WTC11 (cell line): ENCODE results near the gene CACNG4. TPM values are rescaled to one million over a fixed set of nuclear protein-coding genes. Genes with fewer than 3 reads are reported as not detected.

Experiments used
- ATAC-seq: fragments of 200-7000 bp; cut with Tn5 transposase; 2 replicates; pipeline ENCODE4 v1.10.0; 2021; ENCODE audit warnings: mild to moderate bottlenecking, moderate library complexity
- CTCF ChIA-PET: fragments of 300-600 bp; sonication (Branson Sonifier 250); formaldehyde crosslinking; loops from one replicate; lab custom pipeline; 2021; ENCODE audit warnings: antibody characterized with exemption; lab: Charles Lee
- POLR2A ChIA-PET: fragments of 350-600 bp; sonication (Branson Sonifier 250); formaldehyde crosslinking; loops from one replicate; lab custom pipeline; 2021; ENCODE audit warnings: antibody characterized with exemption; lab: Charles Lee
- DNase-seq: peaks from one replicate; pipeline ENCODE4 v3.0.0; 2021; ENCODE audit warnings: low spot score
- H3K27ac Mint-ChIP-seq: 2 replicates; pipeline ENCODE4 v1.8.0; 2021; ENCODE audit warnings: mixed read lengths
- H3K27me3 Mint-ChIP-seq: 2 replicates; pipeline ENCODE4 v1.8.0; 2021; ENCODE audit warnings: low read depth, mild to moderate bottlenecking, moderate library complexity, mixed read lengths
- H3K36me3 Mint-ChIP-seq: 2 replicates; pipeline ENCODE4 v1.8.0; 2021; ENCODE audit warnings: mixed read lengths
- H3K4me1 Mint-ChIP-seq: 2 replicates; pipeline ENCODE4 v1.8.0; 2022; ENCODE audit warnings: mixed read lengths
- H3K4me3 Mint-ChIP-seq: 2 replicates; pipeline ENCODE4 v1.8.0; 2021; ENCODE audit warnings: mild to moderate bottlenecking, moderate library complexity, mixed read lengths
- H3K9me3 Mint-ChIP-seq: 2 replicates; pipeline ENCODE4 v1.8.0; 2021; ENCODE audit warnings: mixed read lengths
- AR ChIP-seq: fragments of 250-450 bp; sonication (Bioruptor Pico); IDR thresholded peaks from 2 replicates; pipeline ENCODE4 v1.9.0; 2021; ENCODE audit warnings: mild to moderate bottlenecking
- CREB1 ChIP-seq: sonication (generic); formaldehyde crosslinking; IDR thresholded peaks from 2 replicates; pipeline ENCODE4 v1.8.0; 2023; ENCODE audit warnings: mild to moderate bottlenecking, missing genetic modification reagents
- CREM ChIP-seq: sonication (generic); formaldehyde crosslinking; IDR thresholded peaks from 2 replicates; pipeline ENCODE4 v1.8.1; 2022; ENCODE audit warnings: mild to moderate bottlenecking, missing genetic modification reagents, moderate library complexity
- EMX1 ChIP-seq: fragments of 250-450 bp; sonication (Bioruptor Pico); IDR thresholded peaks from 2 replicates; pipeline ENCODE4 v1.8.0; 2021; ENCODE audit warnings: mild to moderate bottlenecking
- FOXK1 ChIP-seq: sonication (generic); formaldehyde crosslinking; IDR thresholded peaks from 2 replicates; pipeline ENCODE4 v1.8.0; 2022; ENCODE audit warnings: mild to moderate bottlenecking, moderate library complexity, missing genetic modification reagents
- JAZF1 ChIP-seq: fragments of 250-450 bp; sonication (Bioruptor Pico); IDR thresholded peaks from 2 replicates; pipeline ENCODE4 v1.9.0; 2021; ENCODE audit warnings: moderate library complexity, mild to moderate bottlenecking, inconsistent platforms
- NFATC4 ChIP-seq: fragments of 250-450 bp; sonication (Bioruptor Pico); IDR thresholded peaks from 2 replicates; pipeline ENCODE4 v1.9.0; 2021; ENCODE audit warnings: mild to moderate bottlenecking
- NR1H2 ChIP-seq: sonication (generic); formaldehyde crosslinking; IDR thresholded peaks from 2 replicates; pipeline ENCODE4 v1.9.0; 2021; ENCODE audit warnings: mild to moderate bottlenecking, moderate library complexity, missing genetic modification reagents
- PRRX2 ChIP-seq: fragments of 250-450 bp; sonication (Bioruptor Pico); IDR thresholded peaks from 2 replicates; pipeline ENCODE4 v1.8.0; 2021; ENCODE audit warnings: mild to moderate bottlenecking
- RELA ChIP-seq: sonication (generic); formaldehyde crosslinking; IDR thresholded peaks from 2 replicates; pipeline ENCODE4 v1.8.1; 2022; ENCODE audit warnings: missing genetic modification reagents, mild to moderate bottlenecking, borderline replicate concordance
- TCF7 ChIP-seq: sonication (generic); formaldehyde crosslinking; IDR thresholded peaks from 2 replicates; pipeline ENCODE4 v1.8.0; 2022; ENCODE audit warnings: mild to moderate bottlenecking, low read depth, missing genetic modification reagents, moderate library complexity
- ZNF121 ChIP-seq: sonication (generic); formaldehyde crosslinking; IDR thresholded peaks from 2 replicates; pipeline ENCODE4 v1.8.0; 2023; ENCODE audit warnings: missing genetic modification reagents
- ZNF232 ChIP-seq: sonication (generic); formaldehyde crosslinking; IDR thresholded peaks from 2 replicates; pipeline ENCODE4 v1.8.0; 2022; ENCODE audit warnings: mild to moderate bottlenecking, missing genetic modification reagents
- ZNF281 ChIP-seq: sonication (generic); formaldehyde crosslinking; IDR thresholded peaks from 2 replicates; pipeline ENCODE4 v1.8.0; 2023; ENCODE audit warnings: mild to moderate bottlenecking, missing genetic modification reagents
- ZNF396 ChIP-seq: fragments of 250-450 bp; sonication (Bioruptor Pico); IDR thresholded peaks from 2 replicates; pipeline ENCODE4 v1.8.0; 2021; ENCODE audit warnings: mild to moderate bottlenecking, moderate library complexity, borderline replicate concordance
- total RNA-seq: library from RNA; stranded (reverse); gene quantifications from 3 replicates; pipeline ENCODE4 v1.2.3, GENCODE V29; 2021
- TF ChIP-seq, protein P1 (sequence below): sonication (generic); formaldehyde crosslinking; IDR thresholded peaks from 2 replicates; pipeline ENCODE4 v1.8.0; 2023; ENCODE audit warnings: missing genetic modification reagents
- TF ChIP-seq, protein P2 (sequence below): fragments of 250-450 bp; sonication (Bioruptor Pico); IDR thresholded peaks from 2 replicates; pipeline ENCODE4 v1.8.0; 2021; ENCODE audit warnings: mild to moderate bottlenecking

CACNG4 gene
- total RNA-seq, 1 experiment from 2014 or later: 3.4 TPM

GRCh38 chr17:66985338-66986237 is 21.1 kb downstream of the CACNG4 start:
- CTCF ChIA-PET: no interaction called here
- TF ChIP-seq EMX1 (CRISPR knock-in tag) (no peak), JAZF1 (CRISPR knock-in tag) (no peak), TCF7 (CRISPR knock-in tag) (no peak), ZNF232 (CRISPR knock-in tag) (no peak), NFATC4 (no peak), CREM (CRISPR knock-in tag) (no peak), CREB1 (CRISPR knock-in tag) (no peak), ZNF121 (no peak), FOXK1 (CRISPR knock-in tag) (no peak)
- TF ChIP-seq, protein P1, sequence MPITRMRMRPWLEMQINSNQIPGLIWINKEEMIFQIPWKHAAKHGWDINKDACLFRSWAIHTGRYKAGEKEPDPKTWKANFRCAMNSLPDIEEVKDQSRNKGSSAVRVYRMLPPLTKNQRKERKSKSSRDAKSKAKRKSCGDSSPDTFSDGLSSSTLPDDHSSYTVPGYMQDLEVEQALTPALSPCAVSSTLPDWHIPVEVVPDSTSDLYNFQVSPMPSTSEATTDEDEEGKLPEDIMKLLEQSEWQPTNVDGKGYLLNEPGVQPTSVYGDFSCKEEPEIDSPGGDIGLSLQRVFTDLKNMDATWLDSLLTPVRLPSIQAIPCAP (CRISPR knock-in tag): no peak
- TF ChIP-seq, all 79 proteins: peak for 0
- no peak for ATAC-seq
- Mint-ChIP-seq H3K4me3 (no peak overlapping the region), H3K4me1 (no peaks in the 10 kb centered on the region; the same call in 1 of the 2 replicates), H3K36me3 (no peaks in the 10 kb centered on the region; the same call in 1 of the 2 replicates), H3K27me3 (peaks cover 3% of the 10 kb centered on the region; the same call in 1 of the 2 replicates), H3K9me3 (peaks cover 7% of the 10 kb centered on the region), H3K27ac (no peak overlapping the region)
- POLR2A ChIA-PET: no interaction called here
- DNase-seq: no peak

DNA sequence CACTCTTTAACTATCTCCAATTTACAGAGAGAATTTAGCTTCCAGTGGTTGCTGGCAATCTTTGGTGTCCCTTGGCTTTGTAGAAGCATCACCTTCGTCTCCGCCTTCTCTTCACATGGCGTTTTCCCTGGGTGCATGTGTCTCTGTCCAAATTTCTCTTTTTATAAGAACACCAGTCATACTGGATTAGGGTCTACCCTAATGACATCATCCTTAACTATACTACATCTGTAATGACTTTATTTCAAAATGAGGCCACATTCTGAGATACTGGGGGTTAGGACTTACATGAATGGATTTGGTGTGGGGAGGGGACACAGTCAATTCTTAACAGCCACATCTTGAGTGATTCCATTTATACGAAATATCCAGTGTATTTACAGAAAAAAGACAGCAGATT is 22.2 kb downstream of the CACNG4 start:
- no peaks in the 10 kb centered on the region; the same call in 1 of the 2 replicates for H3K4me1 Mint-ChIP-seq
- CTCF ChIA-PET: no interaction called here
- H3K9me3 Mint-ChIP-seq: peaks cover 7% of the 10 kb centered on the region
- H3K36me3 Mint-ChIP-seq: no peaks in the 10 kb centered on the region; the same call in 1 of the 2 replicates
- no peak for DNase-seq
- TF ChIP-seq NR1H2 (CRISPR knock-in tag) (no peak), PRRX2 (no peak), ZNF396 (no peak), AR (CRISPR knock-in tag) (no peak), RELA (CRISPR knock-in tag) (no peak), ZNF281 (CRISPR knock-in tag) (no peak)
- TF ChIP-seq, protein P1 (CRISPR knock-in tag): no peak
- TF ChIP-seq, protein P2, sequence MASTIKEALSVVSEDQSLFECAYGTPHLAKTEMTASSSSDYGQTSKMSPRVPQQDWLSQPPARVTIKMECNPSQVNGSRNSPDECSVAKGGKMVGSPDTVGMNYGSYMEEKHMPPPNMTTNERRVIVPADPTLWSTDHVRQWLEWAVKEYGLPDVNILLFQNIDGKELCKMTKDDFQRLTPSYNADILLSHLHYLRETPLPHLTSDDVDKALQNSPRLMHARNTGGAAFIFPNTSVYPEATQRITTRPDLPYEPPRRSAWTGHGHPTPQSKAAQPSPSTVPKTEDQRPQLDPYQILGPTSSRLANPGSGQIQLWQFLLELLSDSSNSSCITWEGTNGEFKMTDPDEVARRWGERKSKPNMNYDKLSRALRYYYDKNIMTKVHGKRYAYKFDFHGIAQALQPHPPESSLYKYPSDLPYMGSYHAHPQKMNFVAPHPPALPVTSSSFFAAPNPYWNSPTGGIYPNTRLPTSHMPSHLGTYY (CRISPR knock-in tag): no peak
- H3K27me3 Mint-ChIP-seq: peaks cover 3% of the 10 kb centered on the region; the same call in 1 of the 2 replicates
- ATAC-seq: no peak
- H3K27ac Mint-ChIP-seq: no peak overlapping the region
- no peak overlapping the region for H3K4me3 Mint-ChIP-seq
- POLR2A ChIA-PET: no interaction called here
